Stimulated activated CD8-positive, alpha-beta memory T cell treated with anti-CD3 and anti-CD28 coated beads, Interleukin-7, amount 100 ng/mL, for 24 hours (primary cell): ENCODE results near the gene TRPC3.
"Not testable (repeated sequence)": the region's sequence is repeated elsewhere in the genome, so short reads cannot be mapped to it uniquely, and the experiment has no call there.

ENCODE experiments used
- DNase-seq: peaks from one replicate; pipeline ENCODE4 v3.0.0-alpha.2; 2020; ENCODE audit warnings: low read depth

Gene TRPC3

GRCh38 chr4:121946644-121947043, 5.2 kb downstream of the TRPC3 start:
- no peak for DNase-seq

- DNase-seq, result no peak
Observed at GRCh38 chr4:121943941-121944340, 7.9 kb downstream of the TRPC3 start.

- no peak for DNase-seq
Observed at GRCh38 chr4:121939690-121940089, 12.2 kb downstream of the TRPC3 start.

GRCh38 chr4:121938282-121939092, 13.4 kb downstream of the TRPC3 start:
- DNase-seq, result no peak

- no peak for DNase-seq
Observed at GRCh38 chr4:121936101-121936500, 15.8 kb downstream of the TRPC3 start.

- no peak for DNase-seq
Observed at GRCh38 chr4:121934635-121935034, 17.2 kb downstream of the TRPC3 start.

- DNase-seq, result no peak
Observed at GRCh38 chr4:121932212-121932974, 19.5 kb downstream of the TRPC3 start.

- no peak for DNase-seq
Observed at GRCh38 chr4:121930304-121930703, 21.6 kb downstream of the TRPC3 start.

GRCh38 chr4:121927948-121928347, 23.9 kb downstream of the TRPC3 start:
- DNase-seq, result no peak

GRCh38 chr4:121926490-121926889, 25.4 kb downstream of the TRPC3 start:
- DNase-seq, result not testable (repeated sequence)

GRCh38 chr4:121923306-121923705, 28.6 kb downstream of the TRPC3 start:
- no peak for DNase-seq

- DNase-seq, result no peak
Observed at GRCh38 chr4:121913667-121914066, 38.2 kb downstream of the TRPC3 start.

- DNase-seq, result no peak
Observed at GRCh38 chr4:121908346-121908745, 43.5 kb downstream of the TRPC3 start.

- no peak for DNase-seq
Observed at GRCh38 chr4:121900132-121900983, 51.5 kb downstream of the TRPC3 start.

GRCh38 chr4:121898150-121898549, 53.7 kb downstream of the TRPC3 start:
- no peak for DNase-seq

GRCh38 chr4:121888134-121888533, 63.7 kb downstream of the TRPC3 start:
- DNase-seq, result no peak

GRCh38 chr4:121885115-121885514, 66.7 kb downstream of the TRPC3 start:
- no peak for DNase-seq

GRCh38 chr4:121881158-121881557, 70.7 kb downstream of the TRPC3 start:
- no peak for DNase-seq

- no peak for DNase-seq
Observed at GRCh38 chr4:121879135-121879534, 72.7 kb downstream of the TRPC3 start.

- no peak for DNase-seq
Observed at GRCh38 chr4:121877041-121877773, 74.7 kb downstream of the TRPC3 start.

- DNase-seq, result no peak
Observed at GRCh38 chr4:121876070-121876469, 75.8 kb downstream of the TRPC3 start.

- no peak for DNase-seq
Observed at GRCh38 chr4:121875652-121876051, 76.2 kb downstream of the TRPC3 start.
